Activated naive CD4-positive, alpha-beta T cell treated with anti-CD3 and anti-CD28 coated beads for 36 hours (primary cell): ENCODE results near the gene ERCC5. TPM values are rescaled to one million over a fixed set of nuclear protein-coding genes. Genes with fewer than 3 reads are reported as not detected.

Source experiments
- CTCF ChIA-PET: fragments of 350-600 bp; sonication (Branson Sonifier 250); formaldehyde crosslinking; loops from one replicate; lab custom pipeline; 2021; ENCODE audit warnings: antibody characterized with exemption; lab: Charles Lee
- DNase-seq: peaks from one replicate; pipeline ENCODE4 v3.0.0-alpha.2; 2020
- H3K27ac Mint-ChIP-seq: one replicate; pipeline ENCODE4 v1.8.0; 2021; ENCODE audit warnings: mild to moderate bottlenecking, mixed read lengths
- H3K27me3 Mint-ChIP-seq: one replicate; pipeline ENCODE4 v1.8.0; 2021; ENCODE audit warnings: low read depth, mixed read lengths
- H3K36me3 Mint-ChIP-seq: one replicate; pipeline ENCODE4 v1.8.0; 2021; ENCODE audit warnings: low read depth, mixed read lengths
- H3K4me1 Mint-ChIP-seq: one replicate; pipeline ENCODE4 v1.8.0; 2021; ENCODE audit warnings: low read depth, mixed read lengths
- H3K4me3 Mint-ChIP-seq: one replicate; pipeline ENCODE4 v1.8.0; 2021; ENCODE audit warnings: mild to moderate bottlenecking, moderate library complexity, mixed read lengths
- H3K9me3 Mint-ChIP-seq: one replicate; pipeline ENCODE4 v1.8.0; 2021; ENCODE audit warnings: mixed read lengths
- intact Hi-C: fragments of 100-400 bp; cut with micrococcal nuclease; formaldehyde crosslinking; loops from one replicate; pipeline ENCODE4 v1.15.1; 2023
- total RNA-seq, 2 experiments: library from RNA; stranded (reverse); gene quantifications; one replicate each; pipeline ENCODE4 v1.2.3, GENCODE V29; 2021

The ERCC5 gene
- total RNA-seq, 2 experiments from 2014 or later: 52.0 to 54.0 TPM

- peaks cover 4% of the 10 kb centered on the region for H3K9me3 Mint-ChIP-seq
- intact Hi-C loops: no loop called here
- H3K27me3 Mint-ChIP-seq: no peaks in the 10 kb centered on the region
- CTCF ChIA-PET: no interaction called here
- peaks cover 10% of the 10 kb centered on the region for H3K4me1 Mint-ChIP-seq
- no peak overlapping the region for H3K27ac Mint-ChIP-seq
- H3K4me3 Mint-ChIP-seq: no peak overlapping the region
- peaks cover 18% of the 10 kb centered on the region for H3K36me3 Mint-ChIP-seq
- DNase-seq: no peak
These were observed 29.1 kb upstream of the ERCC5 start for GRCh38 chr13:102816708-102817107.

- Mint-ChIP-seq H3K9me3 (no peaks in the 10 kb centered on the region), H3K27me3 (no peaks in the 10 kb centered on the region), H3K27ac (no peak overlapping the region), H3K36me3 (peaks cover 18% of the 10 kb centered on the region), H3K4me1 (peaks cover 10% of the 10 kb centered on the region), H3K4me3 (no peak overlapping the region)
- DNase-seq: no peak
- CTCF ChIA-PET: no interaction called here
- intact Hi-C loops: no loop called here
These were observed 28.6 kb upstream of the ERCC5 start for GRCh38 chr13:102817241-102817640.

- peaks cover 10% of the 10 kb centered on the region for H3K4me1 Mint-ChIP-seq
- CTCF ChIA-PET: no interaction called here
- H3K27ac Mint-ChIP-seq: no peak overlapping the region
- no peak overlapping the region for H3K4me3 Mint-ChIP-seq
- peaks cover 23% of the 10 kb centered on the region for H3K36me3 Mint-ChIP-seq
- H3K27me3 Mint-ChIP-seq: no peaks in the 10 kb centered on the region
- no peaks in the 10 kb centered on the region for H3K9me3 Mint-ChIP-seq
- intact Hi-C loops: no loop called here
- DNase-seq: no peak
These were observed 27.9 kb upstream of the ERCC5 start for GRCh38 chr13:102817907-102818306.

- CTCF ChIA-PET: no interaction called here
- Mint-ChIP-seq H3K9me3 (no peaks in the 10 kb centered on the region), H3K4me3 (no peak overlapping the region), H3K36me3 (peaks cover 15% of the 10 kb centered on the region), H3K27ac (no peak overlapping the region), H3K4me1 (no peaks in the 10 kb centered on the region), H3K27me3 (no peaks in the 10 kb centered on the region)
- DNase-seq: no peak
- intact Hi-C loops: no loop called here
These were observed 20.4 kb upstream of the ERCC5 start for GRCh38 chr13:102825400-102825799.

- H3K36me3 Mint-ChIP-seq: peaks cover 15% of the 10 kb centered on the region
- H3K4me1 Mint-ChIP-seq: no peaks in the 10 kb centered on the region
- H3K4me3 Mint-ChIP-seq: no peak overlapping the region
- H3K27ac Mint-ChIP-seq: no peak overlapping the region
- no peak for DNase-seq
- intact Hi-C loops: no loop called here
- CTCF ChIA-PET: interaction anchor here (0.6 kb wide), 1 partner anchor 234 kb away, joined by 3 read pairs; no protein-coding TSS in a partner anchor
- H3K27me3 Mint-ChIP-seq: no peaks in the 10 kb centered on the region
- no peaks in the 10 kb centered on the region for H3K9me3 Mint-ChIP-seq
These were observed 19.7 kb upstream of the ERCC5 start for GRCh38 chr13:102825921-102826706.

- H3K9me3 Mint-ChIP-seq: no peaks in the 10 kb centered on the region
- H3K36me3 Mint-ChIP-seq: peaks cover 9% of the 10 kb centered on the region
- no peaks in the 10 kb centered on the region for H3K4me1 Mint-ChIP-seq
- intact Hi-C loops: no loop called here
- H3K4me3 Mint-ChIP-seq: no peak overlapping the region
- H3K27me3 Mint-ChIP-seq: no peaks in the 10 kb centered on the region
- DNase-seq: no peak
- CTCF ChIA-PET: no interaction called here
- H3K27ac Mint-ChIP-seq: no peak overlapping the region
These were observed 15.2 kb upstream of the ERCC5 start for GRCh38 chr13:102830646-102831045.

GRCh38 chr13:102836471-102836870 is 9.4 kb upstream of the ERCC5 start:
- no peaks in the 10 kb centered on the region for H3K27me3 Mint-ChIP-seq
- H3K27ac Mint-ChIP-seq: no peak overlapping the region
- DNase-seq: no peak
- H3K4me1 Mint-ChIP-seq: no peaks in the 10 kb centered on the region
- H3K9me3 Mint-ChIP-seq: no peaks in the 10 kb centered on the region
- H3K4me3 Mint-ChIP-seq: no peak overlapping the region
- CTCF ChIA-PET: no interaction called here
- intact Hi-C loops: no loop called here
- H3K36me3 Mint-ChIP-seq: peaks cover 8% of the 10 kb centered on the region

GRCh38 chr13:102838273-102838672 is 7.6 kb upstream of the ERCC5 start:
- H3K27ac Mint-ChIP-seq: no peak overlapping the region
- no peak overlapping the region for H3K4me3 Mint-ChIP-seq
- CTCF ChIA-PET: interaction anchor here (1.0 kb wide), 1 partner anchor 282 kb away, joined by 3 read pairs; no protein-coding TSS in a partner anchor
- no peaks in the 10 kb centered on the region for H3K4me1 Mint-ChIP-seq
- DNase-seq: no peak
- H3K9me3 Mint-ChIP-seq: no peaks in the 10 kb centered on the region
- H3K36me3 Mint-ChIP-seq: peaks cover 6% of the 10 kb centered on the region
- no peaks in the 10 kb centered on the region for H3K27me3 Mint-ChIP-seq
- intact Hi-C loops: no loop called here

- CTCF ChIA-PET: interaction anchor here (1.0 kb wide), 1 partner anchor 283 kb away, joined by 3 read pairs; no protein-coding TSS in a partner anchor
- H3K36me3 Mint-ChIP-seq: peaks cover 6% of the 10 kb centered on the region
- H3K4me3 Mint-ChIP-seq: no peak overlapping the region
- no peaks in the 10 kb centered on the region for H3K9me3 Mint-ChIP-seq
- no peaks in the 10 kb centered on the region for H3K4me1 Mint-ChIP-seq
- H3K27me3 Mint-ChIP-seq: no peaks in the 10 kb centered on the region
- intact Hi-C loops: no loop called here
- no peak for DNase-seq
- no peak overlapping the region for H3K27ac Mint-ChIP-seq
These were observed 6.8 kb upstream of the ERCC5 start for GRCh38 chr13:102838982-102839381.

- no peaks in the 10 kb centered on the region for H3K27me3 Mint-ChIP-seq
- intact Hi-C loops: no loop called here
- H3K4me3 Mint-ChIP-seq: no peak overlapping the region
- peaks cover 4% of the 10 kb centered on the region for H3K36me3 Mint-ChIP-seq
- H3K9me3 Mint-ChIP-seq: no peaks in the 10 kb centered on the region
- H3K4me1 Mint-ChIP-seq: peaks cover 2% of the 10 kb centered on the region
- CTCF ChIA-PET: interaction anchor here (1.0 kb wide), 1 partner anchor 283 kb away, joined by 3 read pairs; no protein-coding TSS in a partner anchor
- no peak overlapping the region for H3K27ac Mint-ChIP-seq
- no peak for DNase-seq
These were observed 6.4 kb upstream of the ERCC5 start for GRCh38 chr13:102839462-102839861.

- H3K4me1 Mint-ChIP-seq: peaks cover 30% of the 10 kb centered on the region
- intact Hi-C loops: loop anchor here (1.0 to 5.0 kb wide), 6 partner anchors 46 to 1218 kb away; partner anchors contain the start of genes BIVM, TEX30 and TPP2
- no peaks in the 10 kb centered on the region for H3K9me3 Mint-ChIP-seq
These were observed 573 bp upstream of the ERCC5 start for GRCh38 chr13:102845289-102845629.

GRCh38 chr13:102846261-102847015 is 606 bp downstream of the ERCC5 start:
- Mint-ChIP-seq H3K4me1 (peaks cover 35% of the 10 kb centered on the region), H3K27ac (peak overlapping the region; percentile 96), H3K36me3 (peaks cover 2% of the 10 kb centered on the region), H3K4me3 (peak overlapping the region; percentile 92), H3K27me3 (no peaks in the 10 kb centered on the region), H3K9me3 (no peaks in the 10 kb centered on the region)
- CTCF ChIA-PET: interaction anchor here (0.7 to 4.5 kb wide), 9 partner anchors 24 to 264 kb away, joined by 3 to 23 read pairs (median 4); partner anchors contain the start of gene TPP2
- peak; percentile 64 for DNase-seq
- intact Hi-C loops: loop anchor here (1.0 to 5.0 kb wide), 5 partner anchors 117 to 1219 kb away; no protein-coding TSS in a partner anchor

More at GRCh38 chr13:102845289-102845629, 573 bp upstream of the ERCC5 start:
- no peak for DNase-seq
- Mint-ChIP-seq H3K27me3 (no peaks in the 10 kb centered on the region), H3K4me3 (peak overlapping the region; percentile 92), H3K27ac (peak overlapping the region; percentile 96), H3K36me3 (peaks cover 2% of the 10 kb centered on the region)
- CTCF ChIA-PET: interaction anchor here (0.9 to 4.5 kb wide), 4 partner anchors 45 to 266 kb away, joined by 5 to 23 read pairs (median 10); no protein-coding TSS in a partner anchor
